ENCODE results near the gene POLE2.

- TF ChIP-seq, protein P1, sequence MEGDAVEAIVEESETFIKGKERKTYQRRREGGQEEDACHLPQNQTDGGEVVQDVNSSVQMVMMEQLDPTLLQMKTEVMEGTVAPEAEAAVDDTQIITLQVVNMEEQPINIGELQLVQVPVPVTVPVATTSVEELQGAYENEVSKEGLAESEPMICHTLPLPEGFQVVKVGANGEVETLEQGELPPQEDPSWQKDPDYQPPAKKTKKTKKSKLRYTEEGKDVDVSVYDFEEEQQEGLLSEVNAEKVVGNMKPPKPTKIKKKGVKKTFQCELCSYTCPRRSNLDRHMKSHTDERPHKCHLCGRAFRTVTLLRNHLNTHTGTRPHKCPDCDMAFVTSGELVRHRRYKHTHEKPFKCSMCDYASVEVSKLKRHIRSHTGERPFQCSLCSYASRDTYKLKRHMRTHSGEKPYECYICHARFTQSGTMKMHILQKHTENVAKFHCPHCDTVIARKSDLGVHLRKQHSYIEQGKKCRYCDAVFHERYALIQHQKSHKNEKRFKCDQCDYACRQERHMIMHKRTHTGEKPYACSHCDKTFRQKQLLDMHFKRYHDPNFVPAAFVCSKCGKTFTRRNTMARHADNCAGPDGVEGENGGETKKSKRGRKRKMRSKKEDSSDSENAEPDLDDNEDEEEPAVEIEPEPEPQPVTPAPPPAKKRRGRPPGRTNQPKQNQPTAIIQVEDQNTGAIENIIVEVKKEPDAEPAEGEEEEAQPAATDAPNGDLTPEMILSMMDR (conservative IDR thresholded peaks at IDR 0.05; ENCODE audit: low read length) = no peak
- no peak for TF ChIP-seq EZH2phosphoT487 (IDR thresholded peaks at IDR 0.05; ENCODE audit: borderline replicate concordance)
Measured at GRCh38 chr14:49598189-49598484, 89.9 kb downstream of the POLE2 start.

All from Loucy (cell line).